Panc1 (cell line): ENCODE data around the gene CEP170B. TPM values are rescaled to one million over a fixed set of nuclear protein-coding genes. Genes with fewer than 3 reads are reported as not detected.
"Not testable (repeated sequence)": the region's sequence is repeated elsewhere in the genome, so short reads cannot be mapped to it uniquely, and the experiment has no call there.

Experiments used
- ATAC-seq: fragments of 200-7000 bp; cut with Tn5 transposase; 2 replicates; pipeline ENCODE4 v1.9.1; 2020; ENCODE audit warnings: mild to moderate bottlenecking, moderate library complexity
- BruUV-seq: library from RNA; stranded (reverse); fragments of 400-500 nt; replicated peaks from 2 replicates; lab custom pipeline; 2021; lab: Mats Ljungman, UMichigan
- CTCF ChIA-PET: fragments of 300-600 bp; sonication (Branson Sonifier 250); formaldehyde crosslinking; loops from one replicate; lab custom pipeline; 2022; ENCODE audit warnings: antibody characterized with exemption; lab: Charles Lee
- POLR2A ChIA-PET: fragments of 300-600 bp; sonication (Branson Sonifier 250); formaldehyde crosslinking; loops from one replicate; lab custom pipeline; 2022; ENCODE audit warnings: antibody characterized with exemption; lab: Charles Lee
- DNase-seq: peaks from one replicate; pipeline ENCODE4 v3.0.0-alpha.2; 2010; ENCODE audit warnings: low read depth, low spot score
- H3K27ac ChIP-seq: 2 replicates; pipeline ENCODE4 v1.5.1; 2011; ENCODE audit warnings: mild to moderate bottlenecking, low read length, inconsistent platforms
- H3K27me3 ChIP-seq: fragments of 200-500 bp; sonication (Bioruptor generic); 2 replicates; pipeline ENCODE4 v1.6.0; 2014; ENCODE audit warnings: low read length, inconsistent platforms; ENCODE audit not compliant: control insufficient read depth, insufficient read depth
- H3K36me3 ChIP-seq: fragments of 200-500 bp; sonication (Bioruptor generic); 2 replicates; pipeline ENCODE4 v1.5.1; 2014; ENCODE audit warnings: inconsistent platforms, mild to moderate bottlenecking, low read length, moderate library complexity; ENCODE audit not compliant: control insufficient read depth, insufficient read depth
- H3K4me1 ChIP-seq: 2 replicates; pipeline ENCODE4 v1.5.1; 2011; ENCODE audit warnings: inconsistent platforms, mild to moderate bottlenecking, low read length, moderate library complexity; ENCODE audit not compliant: control insufficient read depth, insufficient read depth
- H3K4me3 ChIP-seq, 2 experiments: 2 replicates each; pipeline ENCODE4 v1.5.1; 2011 to 2012; ENCODE audit warnings: low read depth in 2 of 2, low read length in 2 of 2, mild to moderate bottlenecking in 2 of 2, inconsistent platforms in 1 of 2, moderate library complexity in 1 of 2
- H3K9me3 ChIP-seq: fragments of 200-500 bp; sonication (Bioruptor generic); 2 replicates; pipeline ENCODE4 v1.5.1; 2014; ENCODE audit warnings: low read depth, mild to moderate bottlenecking, inconsistent platforms, low read length, moderate library complexity; ENCODE audit not compliant: control insufficient read depth, insufficient read depth
- CTCF ChIP-seq: fragments of 450-650 bp; IDR thresholded peaks from 2 replicates; pipeline ENCODE4 v1.5.1; 2017; ENCODE audit warnings: mild to moderate bottlenecking
- POLR2AphosphoS5 ChIP-seq: IDR thresholded peaks from 2 replicates; pipeline ENCODE4 v1.6.1; 2012; ENCODE audit warnings: mild to moderate bottlenecking, low read depth, low read length, moderate library complexity
- REST ChIP-seq, 2 experiments: IDR thresholded peaks; 2 replicates each; pipeline ENCODE4 v1.6.1; 2011 to 2012; ENCODE audit warnings: low read depth in 2 of 2, control low read depth in 1 of 2, low read length in 1 of 2, mild to moderate bottlenecking in 1 of 2, moderate library complexity in 1 of 2; ENCODE audit not compliant: insufficient read depth in 1 of 2
- SIN3A ChIP-seq: IDR thresholded peaks from 2 replicates; pipeline ENCODE4 v1.6.1; 2012; ENCODE audit warnings: low read depth, mild to moderate bottlenecking, low read length, moderate library complexity, borderline replicate concordance; ENCODE audit not compliant: insufficient read depth
- TCF7L2 ChIP-seq: IDR thresholded peaks from 2 replicates; pipeline ENCODE4 v1.6.1; 2011; ENCODE audit warnings: mild to moderate bottlenecking, low read depth, low read length, inconsistent platforms
- in situ Hi-C: cut with HindIII; loops from 2 replicates; pipeline ENCODE4 v1.10.0; 2016; ENCODE audit warnings: low sequenced_read_pairs, low pct_unique_long_range_greater_than_20kb
- intact Hi-C: fragments of 100-400 bp; cut with micrococcal nuclease; formaldehyde crosslinking; loops from one replicate; pipeline ENCODE4 v1.10.0; 2022; ENCODE audit not compliant: unreplicated experiment
- total RNA-seq: library from RNA; stranded (reverse); gene quantifications from one replicate; pipeline ENCODE4 v1.2.1, GENCODE V29; 2021; ENCODE audit not compliant: unreplicated experiment

Gene CEP170B
- total RNA-seq, 1 experiment from 2014 or later, result 17.8 TPM

GRCh38 chr14:104827177-104828055, 37.7 kb upstream of the CEP170B start:
- CTCF ChIA-PET, result interaction anchor here (0.7 to 1.8 kb wide), 4 partner anchors 33 to 1835 kb away, joined by 3 to 10 read pairs (median 4); no protein-coding TSS in a partner anchor
- TF ChIP-seq CTCF (peak; percentile 79), REST (IDR thresholded peaks at IDR 0.05; ENCODE audit: insufficient read depth in 1 of 2, low read depth in 2 of 2, low read length in 1 of 2) (no peak)
- Histone ChIP-seq H3K36me3 (no peaks in the 10 kb centered on the region), H3K4me1 (0 out of 2 replicates have a peak, but pooled peaks cover 3% of the 10 kb centered on the region), H3K4me3 (peak overlapping the region; percentile 36 to 49), H3K9me3 (no peaks in the 10 kb centered on the region), H3K27ac (no peak overlapping the region), H3K27me3 (no peaks in the 10 kb centered on the region)
- in situ Hi-C loops, result no loop called here
- no TSS peak for BruUV-seq
- peak; percentile 77 for ATAC-seq
- intact Hi-C loops, result loop anchor here (5.0 kb wide), 1 partner anchor 60 kb away; no protein-coding TSS in a partner anchor
- DNase-seq, result no peak
- POLR2A ChIA-PET, result interaction anchor here (0.6 kb wide), 1 partner anchor 247 kb away, joined by 5 read pairs; no protein-coding TSS in a partner anchor

- intact Hi-C loops, result no loop called here
- POLR2A ChIA-PET, result interaction anchor here (0.7 kb wide), 1 partner anchor 70 kb away, joined by 4 read pairs; no protein-coding TSS in a partner anchor
- TF ChIP-seq REST (IDR thresholded peaks at IDR 0.05; ENCODE audit: insufficient read depth in 1 of 2, low read depth in 2 of 2, low read length in 1 of 2), result no peak
- no peak for TF ChIP-seq TCF7L2
- TF ChIP-seq SIN3A, result no peak
- no peak for TF ChIP-seq POLR2AphosphoS5
- TF ChIP-seq CTCF, result no peak
- Histone ChIP-seq H3K27ac (no peak overlapping the region), H3K9me3 (no peaks in the 10 kb centered on the region), H3K4me3 (no peak overlapping the region), H3K27me3 (no peaks in the 10 kb centered on the region), H3K36me3 (no peaks in the 10 kb centered on the region), H3K4me1 (0 out of 2 replicates have a peak, but pooled peaks cover 3% of the 10 kb centered on the region)
- in situ Hi-C loops, result no loop called here
- DNase-seq, result no peak
- no peak for ATAC-seq
- CTCF ChIA-PET, result no interaction called here
- no TSS peak for BruUV-seq
These were observed 34.3 kb upstream of the CEP170B start for GRCh38 chr14:104830781-104831180.

GRCh38 chr14:104836171-104836935, 28.7 kb upstream of the CEP170B start:
- H3K4me3 ChIP-seq, H3K27ac ChIP-seq, in situ Hi-C loops, POLR2A ChIA-PET, H3K36me3 ChIP-seq, CTCF ChIA-PET, ATAC-seq, H3K9me3 ChIP-seq, H3K27me3 ChIP-seq, intact Hi-C loops, BruUV-seq, H3K4me1 ChIP-seq, DNase-seq: not testable (repeated sequence)
